Esophagus (tissue), 2 donors: Measurements from ENCODE around the gene USP35. TPM values are rescaled to one million over a fixed set of nuclear protein-coding genes. Genes with fewer than 3 reads are reported as not detected.
"Not testable (repeated sequence)": the region's sequence is repeated elsewhere in the genome, so short reads cannot be mapped to it uniquely, and the experiment has no call there.

Experiments
- H3K27ac ChIP-seq, 2 donors: one replicate each; pipeline ENCODE4 v1.5.1; 2013; ENCODE audit warnings: low read depth in 2 of 2, mild to moderate bottlenecking in 2 of 2, inconsistent platforms in 1 of 2, low read length in 1 of 2, moderate library complexity in 1 of 2
- H3K27me3 ChIP-seq, 2 donors: one replicate each; pipeline ENCODE4 v1.6.1; 2013; ENCODE audit warnings: low read length in 2 of 2, control low read depth in 1 of 2, mild to moderate bottlenecking in 1 of 2; ENCODE audit not compliant: insufficient read depth in 2 of 2, control insufficient read depth in 1 of 2
- H3K36me3 ChIP-seq, 2 donors: one replicate each; pipeline ENCODE4 v1.6.1; 2013; ENCODE audit warnings: low read length in 1 of 2; ENCODE audit not compliant: control insufficient read depth in 2 of 2, insufficient read depth in 2 of 2
- H3K4me1 ChIP-seq, 2 donors: one replicate each; pipeline ENCODE4 v1.6.1; 2013; ENCODE audit warnings: low read length in 1 of 2; ENCODE audit not compliant: control insufficient read depth in 2 of 2, insufficient read depth in 2 of 2
- H3K4me3 ChIP-seq, 2 donors: one replicate each; pipeline ENCODE4 v1.5.1; 2013; ENCODE audit warnings: low read length in 2 of 2, mild to moderate bottlenecking in 2 of 2, low read depth in 1 of 2, moderate library complexity in 1 of 2
- H3K9me3 ChIP-seq, 2 donors: one replicate each; pipeline ENCODE4 v1.6.1; 2013; ENCODE audit warnings: mild to moderate bottlenecking in 2 of 2, low read depth in 1 of 2, low read length in 1 of 2, moderate library complexity in 1 of 2; ENCODE audit not compliant: control insufficient read depth in 2 of 2, insufficient read depth in 1 of 2
- WGBS, 2 donors: extraction: QIAGEN DNeasy Blood & Tissue Kit; methylation state at CpG; one replicate each; pipeline ENCODE4 v1.1.7; 2013; 5-methylcytosine and 5-hydroxymethylcytosine counted together
- polyA plus RNA-seq, 2 donors: library from polyadenylated mRNA; stranded (reverse); fragments of 200-250 nt; gene quantifications; one replicate each; pipeline ENCODE4 v1.2.3, GENCODE V29; 2013
- donor health status: healthy with polysubstance abuse.
- donor health status: Bipolar disorder and iron deficiency.

Gene USP35
- polyA plus RNA-seq, 2 donors: 4.1 to 7.7 TPM

- H3K4me3 ChIP-seq: no peak overlapping the region
- no peak overlapping the region for H3K27ac ChIP-seq
- H3K27me3 ChIP-seq: no peaks in the 10 kb centered on the region
- 91% methylated on average over 7 of the region's 7 CpGs for WGBS, 2 donors
- H3K4me1 ChIP-seq: peaks cover 0 to 2% of the 10 kb centered on the region in 2 donors
- no peaks in the 10 kb centered on the region for H3K9me3 ChIP-seq
- H3K36me3 ChIP-seq: peaks cover 8 to 41% of the 10 kb centered on the region in 2 donors
Measured at GRCh38 chr11:78219493-78220217, 30.9 kb downstream of the USP35 start.

- 91 to 95% methylated on average over 14 of the region's 14 CpGs for WGBS, 2 donors
- Histone ChIP-seq H3K4me1 (peaks cover 0 to 2% of the 10 kb centered on the region in 2 donors), H3K4me3 (no peak overlapping the region), H3K27ac (no peak overlapping the region), H3K27me3 (no peaks in the 10 kb centered on the region), H3K9me3 (no peaks in the 10 kb centered on the region), H3K36me3 (peaks cover 8 to 42% of the 10 kb centered on the region in 2 donors)
Measured at GRCh38 chr11:78220218-78221157, 31.8 kb downstream of the USP35 start.

- no peaks in the 10 kb centered on the region for H3K9me3 ChIP-seq
- H3K27ac ChIP-seq: no peak overlapping the region
- peaks cover 0 to 2% of the 10 kb centered on the region in 2 donors for H3K4me1 ChIP-seq
- no peak overlapping the region for H3K4me3 ChIP-seq
- no peaks in the 10 kb centered on the region for H3K27me3 ChIP-seq
- 87 to 92% methylated on average over 13 of the region's 13 CpGs for WGBS, 2 donors
- peaks cover 7 to 38% of the 10 kb centered on the region in 2 donors for H3K36me3 ChIP-seq
Measured at GRCh38 chr11:78221396-78222315, 32.9 kb downstream of the USP35 start.

- not testable (repeated sequence) for H3K4me3 ChIP-seq, H3K4me1 ChIP-seq, H3K9me3 ChIP-seq, H3K27ac ChIP-seq, H3K27me3 ChIP-seq
- 84 to 85% methylated on average over 10 of the region's 10 CpGs for WGBS, 2 donors
- H3K36me3 ChIP-seq: peaks cover 6 to 35% of the 10 kb centered on the region in 2 donors
Measured at GRCh38 chr11:78222726-78223125, 34.0 kb downstream of the USP35 start.

- H3K27ac ChIP-seq: no peak overlapping the region
- H3K9me3 ChIP-seq: no peaks in the 10 kb centered on the region
- H3K36me3 ChIP-seq: peaks cover 6 to 35% of the 10 kb centered on the region in 2 donors
- no peaks in the 10 kb centered on the region for H3K27me3 ChIP-seq
- H3K4me1 ChIP-seq: no peaks in the 10 kb centered on the region
- H3K4me3 ChIP-seq: no peak overlapping the region
- WGBS, 2 donors: 88 to 90% methylated on average over 9 of the region's 9 CpGs
Measured at GRCh38 chr11:78223320-78223954, 34.7 kb downstream of the USP35 start.

- no peaks in the 10 kb centered on the region for H3K4me1 ChIP-seq
- H3K36me3 ChIP-seq: peaks cover 6 to 28% of the 10 kb centered on the region in 2 donors
- no peak overlapping the region for H3K27ac ChIP-seq
- H3K4me3 ChIP-seq: no peak overlapping the region
- no peaks in the 10 kb centered on the region for H3K27me3 ChIP-seq
- WGBS, 2 donors: 87 to 89% methylated on average over 4 of the region's 4 CpGs
- no peaks in the 10 kb centered on the region for H3K9me3 ChIP-seq
Measured at GRCh38 chr11:78224506-78224905, 35.8 kb downstream of the USP35 start.

- Histone ChIP-seq H3K36me3 (peaks cover 6 to 28% of the 10 kb centered on the region in 2 donors), H3K4me1 (no peaks in the 10 kb centered on the region), H3K27me3 (no peaks in the 10 kb centered on the region), H3K27ac (no peak overlapping the region), H3K9me3 (no peaks in the 10 kb centered on the region), H3K4me3 (no peak overlapping the region)
- 92 to 94% methylated on average over 7 of the region's 7 CpGs for WGBS, 2 donors
Measured at GRCh38 chr11:78224906-78225420, 36.2 kb downstream of the USP35 start.

GRCh38 chr11:78226684-78227680, 38.3 kb downstream of the USP35 start:
- Histone ChIP-seq H3K36me3 (peaks cover 0 to 16% of the 10 kb centered on the region in 2 donors), H3K27me3 (no peaks in the 10 kb centered on the region), H3K9me3 (no peaks in the 10 kb centered on the region), H3K4me3 (no peak overlapping the region), H3K27ac (no peak overlapping the region), H3K4me1 (peaks cover 0 to 3% of the 10 kb centered on the region in 2 donors)
- WGBS, 2 donors: 91% methylated on average over 12 of the region's 12 CpGs
